NCI-H146 treated with DMSO at 0.1 percent for 48 hours (cell line): Measurements from ENCODE around the gene ATP5F1D.

Experiments
- DNase-seq: peaks from one replicate; lab custom pipeline; 2025; ENCODE audit not compliant: unreplicated experiment; lab: John Stamatoyannopoulos, UW

The ATP5F1D gene

GRCh38 chr19:1257475-1258162 is 16.1 kb downstream of the ATP5F1D start:
- DNase-seq: no peak

- no peak for DNase-seq
Observed at GRCh38 chr19:1258163-1258492, 16.6 kb downstream of the ATP5F1D start.

GRCh38 chr19:1258707-1259205 is 17.2 kb downstream of the ATP5F1D start:
- DNase-seq: no peak

- no peak for DNase-seq
Observed at GRCh38 chr19:1259206-1259875, 17.8 kb downstream of the ATP5F1D start.

GRCh38 chr19:1259876-1260748 is 18.6 kb downstream of the ATP5F1D start:
- DNase-seq: no peak

GRCh38 chr19:1260749-1261537 is 19.4 kb downstream of the ATP5F1D start:
- peak; percentile 61 for DNase-seq

GRCh38 chr19:1261538-1261797 is 19.9 kb downstream of the ATP5F1D start:
- no peak for DNase-seq

GRCh38 chr19:1261798-1262622 is 20.5 kb downstream of the ATP5F1D start:
- no peak for DNase-seq

- DNase-seq: no peak
Observed at GRCh38 chr19:1262623-1263123, 21.1 kb downstream of the ATP5F1D start.

- no peak for DNase-seq
Observed at GRCh38 chr19:1263188-1263587, 21.6 kb downstream of the ATP5F1D start.

- no peak for DNase-seq
Observed at GRCh38 chr19:1264801-1265614, 23.5 kb downstream of the ATP5F1D start.

GRCh38 chr19:1265615-1266128 is 24.1 kb downstream of the ATP5F1D start:
- no peak for DNase-seq

- peak; percentile 50 for DNase-seq
Observed at GRCh38 chr19:1266129-1266915, 24.8 kb downstream of the ATP5F1D start.

GRCh38 chr19:1266916-1267476 is 25.4 kb downstream of the ATP5F1D start:
- DNase-seq: no peak

GRCh38 chr19:1267477-1268225 is 26.1 kb downstream of the ATP5F1D start:
- DNase-seq: no peak

- no peak for DNase-seq
Observed at GRCh38 chr19:1268226-1269064, 26.9 kb downstream of the ATP5F1D start.
